ENCODE results near the gene DCAF8L2.
"Not testable (repeated sequence)": the region's sequence is repeated elsewhere in the genome, so short reads cannot be mapped to it uniquely, and the experiment has no call there.

Gene DCAF8L2

GRCh38 chrX:27590044-27590443, at the start of gene DCAF8L2:
DCAF8L2 (plus strand) TSS chrX:27590344; CDS start chrX:27746896, 156,552 bp downstream.
- DNase-seq (ENCODE audit: low spot score) = no peak

- DNase-seq (ENCODE audit: low spot score) = not testable (repeated sequence)
Measured at GRCh38 chrX:27541161-27541560, 49.0 kb upstream of the DCAF8L2 start.

GRCh38 chrX:27548624-27549023, 41.5 kb upstream of the DCAF8L2 start:
- no peak for DNase-seq (ENCODE audit: low spot score)

GRCh38 chrX:27549688-27550087, 40.5 kb upstream of the DCAF8L2 start:
- no peak for DNase-seq (ENCODE audit: low spot score)

GRCh38 chrX:27555514-27555913, 34.6 kb upstream of the DCAF8L2 start:
- DNase-seq (ENCODE audit: low spot score) = no peak

- no peak for DNase-seq (ENCODE audit: low spot score)
Measured at GRCh38 chrX:27565992-27566391, 24.2 kb upstream of the DCAF8L2 start.

GRCh38 chrX:27571164-27571563, 19.0 kb upstream of the DCAF8L2 start:
- no peak for DNase-seq (ENCODE audit: low spot score)

GRCh38 chrX:27575565-27575964, 14.6 kb upstream of the DCAF8L2 start:
- DNase-seq (ENCODE audit: low spot score) = no peak

GRCh38 chrX:27583976-27584375, 6.2 kb upstream of the DCAF8L2 start:
- no peak for DNase-seq (ENCODE audit: low spot score)

GRCh38 chrX:27591938-27592337, 1.8 kb downstream of the DCAF8L2 start:
- DNase-seq (ENCODE audit: low spot score) = no peak

GRCh38 chrX:27597508-27597907, 7.4 kb downstream of the DCAF8L2 start:
- no peak for DNase-seq (ENCODE audit: low spot score)

- DNase-seq (ENCODE audit: low spot score) = no peak
Measured at GRCh38 chrX:27598312-27598711, 8.2 kb downstream of the DCAF8L2 start.

- no peak for DNase-seq (ENCODE audit: low spot score)
Measured at GRCh38 chrX:27599928-27600327, 9.8 kb downstream of the DCAF8L2 start.

GRCh38 chrX:27600686-27601085, 10.5 kb downstream of the DCAF8L2 start:
- no peak for DNase-seq (ENCODE audit: low spot score)

GRCh38 chrX:27608671-27609070, 18.5 kb downstream of the DCAF8L2 start:
- no peak for DNase-seq (ENCODE audit: low spot score)

GRCh38 chrX:27619459-27619858, 29.3 kb downstream of the DCAF8L2 start:
- no peak for DNase-seq (ENCODE audit: low spot score)

GRCh38 chrX:27619975-27620374, 29.8 kb downstream of the DCAF8L2 start:
- DNase-seq (ENCODE audit: low spot score) = no peak

GRCh38 chrX:27622883-27623282, 32.7 kb downstream of the DCAF8L2 start:
- DNase-seq (ENCODE audit: low spot score) = no peak

- DNase-seq (ENCODE audit: low spot score) = no peak
Measured at GRCh38 chrX:27626066-27626465, 35.9 kb downstream of the DCAF8L2 start.

GRCh38 chrX:27633328-27633727, 43.2 kb downstream of the DCAF8L2 start:
- DNase-seq (ENCODE audit: low spot score) = no peak

GRCh38 chrX:27656581-27656980, 66.4 kb downstream of the DCAF8L2 start:
- DNase-seq (ENCODE audit: low spot score) = no peak

GRCh38 chrX:27660878-27661277, 70.7 kb downstream of the DCAF8L2 start:
- DNase-seq (ENCODE audit: low spot score) = no peak

GRCh38 chrX:27671234-27671633, 81.1 kb downstream of the DCAF8L2 start:
- no peak for DNase-seq (ENCODE audit: low spot score)

GRCh38 chrX:27674491-27674890, 84.3 kb downstream of the DCAF8L2 start:
- no peak for DNase-seq (ENCODE audit: low spot score)

GRCh38 chrX:27675493-27675892, 85.3 kb downstream of the DCAF8L2 start:
- no peak for DNase-seq (ENCODE audit: low spot score)
